H9 (cell line): ENCODE data around the gene TOGARAM2. TPM values are rescaled to one million over a fixed set of nuclear protein-coding genes. Genes with fewer than 3 reads are reported as not detected.

ENCODE experiments used
- DNase-seq: peaks from one replicate; pipeline ENCODE4 v3.0.0-alpha.2; 2017
- H2AFZ ChIP-seq: one replicate; pipeline ENCODE4 v1.6.1; 2013; ENCODE audit warnings: mild to moderate bottlenecking, low read length, control low read depth, moderate library complexity
- H2AK5ac ChIP-seq: 2 replicates; pipeline ENCODE4 v1.6.1; 2013; ENCODE audit warnings: low read length, control low read depth, mixed read lengths; ENCODE audit not compliant: insufficient read length
- H2BK120ac ChIP-seq: one replicate; pipeline ENCODE4 v1.6.1; 2013; ENCODE audit warnings: low read depth, mild to moderate bottlenecking, low read length, control low read depth, inconsistent platforms; ENCODE audit not compliant: poor library complexity, severe bottlenecking
- H2BK12ac ChIP-seq: 2 replicates; pipeline ENCODE4 v1.6.1; 2013; ENCODE audit warnings: low read length, control low read depth, mixed read lengths, low read depth; ENCODE audit not compliant: insufficient read length
- H2BK15ac ChIP-seq: 2 replicates; pipeline ENCODE4 v1.6.1; 2013; ENCODE audit warnings: low read depth, low read length, control low read depth
- H2BK20ac ChIP-seq: one replicate; pipeline ENCODE4 v1.6.1; 2013; ENCODE audit warnings: low read depth, mild to moderate bottlenecking, low read length, control low read depth, inconsistent platforms; ENCODE audit not compliant: poor library complexity, severe bottlenecking
- H2BK5ac ChIP-seq: 2 replicates; pipeline ENCODE4 v1.6.1; 2013; ENCODE audit warnings: low read length, control low read depth, mixed read lengths; ENCODE audit not compliant: insufficient read length
- H3K14ac ChIP-seq: 2 replicates; pipeline ENCODE4 v1.6.1; 2013; ENCODE audit warnings: low read length, control low read depth; ENCODE audit not compliant: insufficient read depth
- H3K18ac ChIP-seq: 2 replicates; pipeline ENCODE4 v1.6.1; 2013; ENCODE audit warnings: low read depth, mild to moderate bottlenecking, mixed read lengths, low read length, control low read depth; ENCODE audit not compliant: insufficient read length
- H3K23ac ChIP-seq: 2 replicates; pipeline ENCODE4 v1.6.1; 2013; ENCODE audit warnings: low read length, control low read depth, mixed read lengths, low read depth; ENCODE audit not compliant: insufficient read length
- H3K23me2 ChIP-seq: 2 replicates; pipeline ENCODE4 v1.6.1; 2013; ENCODE audit warnings: low read depth, mild to moderate bottlenecking, mixed read lengths, low read length, control low read depth; ENCODE audit not compliant: insufficient read length, poor library complexity, severe bottlenecking
- H3K27ac ChIP-seq: 2 replicates; pipeline ENCODE4 v1.5.1; 2013; ENCODE audit warnings: low read length, control low read depth, mixed read lengths, low read depth; ENCODE audit not compliant: insufficient read length
- H3K27me3 ChIP-seq: 2 replicates; pipeline ENCODE4 v1.6.1; 2013; ENCODE audit warnings: low read length, control low read depth, inconsistent platforms; ENCODE audit not compliant: insufficient read depth
- H3K4ac ChIP-seq: 2 replicates; pipeline ENCODE4 v1.6.1; 2013; ENCODE audit warnings: low read depth, mild to moderate bottlenecking, control low read depth, inconsistent platforms, low read length, moderate library complexity
- H3K4me1 ChIP-seq: 2 replicates; pipeline ENCODE4 v1.6.1; 2013; ENCODE audit warnings: low read length, control low read depth, inconsistent platforms; ENCODE audit not compliant: insufficient read depth
- H3K4me2 ChIP-seq: 2 replicates; pipeline ENCODE4 v1.6.1; 2013; ENCODE audit warnings: low read length, control low read depth, mixed read lengths; ENCODE audit not compliant: insufficient read length, insufficient read depth
- H3K56ac ChIP-seq: 2 replicates; pipeline ENCODE4 v1.6.1; 2013; ENCODE audit warnings: low read depth, mild to moderate bottlenecking, mixed read lengths, low read length, control low read depth; ENCODE audit not compliant: insufficient read length
- H3K79me1 ChIP-seq: 2 replicates; pipeline ENCODE4 v1.6.1; 2013; ENCODE audit warnings: low read depth, mild to moderate bottlenecking, moderate library complexity, low read length, control low read depth, inconsistent platforms; ENCODE audit not compliant: insufficient read depth, poor library complexity, severe bottlenecking
- H3K79me2 ChIP-seq: 2 replicates; pipeline ENCODE4 v1.6.1; 2013; ENCODE audit warnings: low read length, control low read depth, inconsistent platforms; ENCODE audit not compliant: insufficient read depth
- H3K9ac ChIP-seq: 2 replicates; pipeline ENCODE4 v1.6.1; 2013; ENCODE audit warnings: low read length, control low read depth, mixed read lengths; ENCODE audit not compliant: insufficient read length; ENCODE audit errors: extremely low read depth
- H3K9me3 ChIP-seq: one replicate; pipeline ENCODE4 v1.6.1; 2013; ENCODE audit warnings: low read depth, low read length, inconsistent platforms; ENCODE audit not compliant: control insufficient read depth
- H3T11ph ChIP-seq: one replicate; pipeline ENCODE4 v1.6.1; 2013; ENCODE audit warnings: mild to moderate bottlenecking, low read length, control low read depth, inconsistent platforms
- H4K20me1 ChIP-seq: one replicate; pipeline ENCODE4 v1.6.1; 2013; ENCODE audit not compliant: control insufficient read depth, insufficient read length, insufficient read depth
- H4K5ac ChIP-seq: 2 replicates; pipeline ENCODE4 v1.6.1; 2013; ENCODE audit warnings: low read depth, mild to moderate bottlenecking, mixed read lengths, low read length, control low read depth; ENCODE audit not compliant: insufficient read length
- H4K8ac ChIP-seq: replicated peaks from 2 replicates; pipeline ENCODE4 v1.6.1; 2013; ENCODE audit warnings: low read length, control low read depth, mixed read lengths, low read depth; ENCODE audit not compliant: insufficient read length
- H4K91ac ChIP-seq: 2 replicates; pipeline ENCODE4 v1.6.1; 2013; ENCODE audit warnings: low read depth, mild to moderate bottlenecking, moderate library complexity, mixed read lengths, low read length, control low read depth; ENCODE audit not compliant: insufficient read length
- H3K27ac Mint-ChIP-seq, 3 experiments: 2 replicates in 2 of 3; 3 replicates in 1 of 3; pipeline ENCODE4 v1.8.0; 2020 to 2021; ENCODE audit warnings: mixed read lengths in 3 of 3, mild to moderate bottlenecking in 1 of 3, moderate library complexity in 1 of 3
- H3K27me3 Mint-ChIP-seq: 2 replicates; pipeline ENCODE4 v1.8.0; 2021; ENCODE audit warnings: low read depth, mild to moderate bottlenecking, moderate library complexity, mixed read lengths
- H3K36me3 Mint-ChIP-seq, 3 experiments: 2 replicates in 2 of 3; 3 replicates in 1 of 3; pipeline ENCODE4 v1.8.0; 2020 to 2021; ENCODE audit warnings: low read depth in 3 of 3, mixed read lengths in 3 of 3; ENCODE audit not compliant: insufficient read depth in 1 of 3
- H3K4me1 Mint-ChIP-seq, 2 experiments: 2 replicates each; pipeline ENCODE4 v1.8.0; 2020; ENCODE audit warnings: mixed read lengths in 2 of 2
- H3K4me3 Mint-ChIP-seq, 2 experiments: 2 replicates in 1 of 2; 3 replicates in 1 of 2; pipeline ENCODE4 v1.8.0; 2020 to 2021; ENCODE audit warnings: mild to moderate bottlenecking in 2 of 2, mixed read lengths in 2 of 2, moderate library complexity in 1 of 2
- H3K9me3 Mint-ChIP-seq, 2 experiments: 2 replicates in 1 of 2; 3 replicates in 1 of 2; pipeline ENCODE4 v1.8.0; 2020; ENCODE audit warnings: mild to moderate bottlenecking in 2 of 2, mixed read lengths in 2 of 2, moderate library complexity in 1 of 2
- CTCF ChIP-seq: fragments of 200-600 bp; sonication (generic); conservative IDR thresholded peaks from 3 replicates; pipeline ENCODE4 v1.8.0; 2021; ENCODE audit warnings: antibody characterized with exemption, mild to moderate bottlenecking
- WGBS: extraction: QIAGEN DNeasy Blood & Tissue Kit; methylation state at CpG from one replicate; pipeline ENCODE4 v1.1.7; 2013; ENCODE audit warnings: missing lambda C conversion rate, low lambda C conversion rate, mixed read lengths; ENCODE audit not compliant: insufficient read length; ENCODE audit errors: extremely low coverage; 5-methylcytosine and 5-hydroxymethylcytosine counted together
- total RNA-seq: library from RNA; stranded (reverse); gene quantifications from 2 replicates; pipeline ENCODE4 v1.2.1, GENCODE V29; 2021

The TOGARAM2 gene
- total RNA-seq, 1 experiment from 2014 or later: 0.83 TPM

DNA sequence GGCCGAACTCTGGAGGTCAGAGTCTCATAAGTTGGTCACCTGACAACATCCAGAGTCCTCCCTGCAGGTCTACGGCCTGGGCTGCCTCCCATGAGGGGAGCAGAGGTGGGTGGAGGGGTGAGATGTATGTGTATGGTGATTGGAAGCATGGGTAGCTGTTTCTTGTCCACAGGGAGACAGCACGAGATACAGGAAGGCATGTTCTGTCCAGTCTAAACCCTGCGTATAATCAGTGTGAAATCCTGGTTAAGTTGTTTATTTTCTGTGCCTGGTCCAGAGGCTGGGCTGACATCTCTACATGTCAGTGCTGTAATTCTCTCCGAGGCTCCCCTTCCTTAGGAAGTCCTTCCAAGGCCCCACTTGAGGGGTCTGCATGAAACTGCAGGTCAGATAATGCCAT is 8.9 kb downstream of the TOGARAM2 start:
- no peak overlapping the region for H2BK20ac ChIP-seq
- H3K9me3 Mint-ChIP-seq: no peaks in the 10 kb centered on the region
- H3K79me2 ChIP-seq: no peaks in the 10 kb centered on the region
- H3K23me2 ChIP-seq: no peaks in the 10 kb centered on the region
- no peak overlapping the region for H3K14ac ChIP-seq
- H2AFZ ChIP-seq: no peak overlapping the region
- H2AK5ac ChIP-seq: no peak overlapping the region
- H4K8ac ChIP-seq: no peak overlapping the region
- H3K18ac ChIP-seq: no peak overlapping the region
- H3K9me3 ChIP-seq: no peaks in the 10 kb centered on the region
- no peaks in the 10 kb centered on the region for H4K20me1 ChIP-seq
- H3K4ac ChIP-seq: no peak overlapping the region
- H3K23ac ChIP-seq: no peak overlapping the region
- no peaks in the 10 kb centered on the region; the same call in 1 of the 2 replicates for H3K27me3 ChIP-seq
- H3K79me1 ChIP-seq: no peaks in the 10 kb centered on the region
- no peak overlapping the region for H3K56ac ChIP-seq
- H3T11ph ChIP-seq: no peak overlapping the region
- H2BK5ac ChIP-seq: no peak overlapping the region
- TF ChIP-seq CTCF: no peak
- H3K27ac ChIP-seq: no peak overlapping the region
- H3K9ac ChIP-seq: no peak overlapping the region
- H3K4me2 ChIP-seq: no peak overlapping the region
- no peak overlapping the region for H4K91ac ChIP-seq
- H4K5ac ChIP-seq: no peak overlapping the region
- no peak overlapping the region for H2BK12ac ChIP-seq
- H2BK15ac ChIP-seq: no peak overlapping the region
- no peak overlapping the region for H3K27ac Mint-ChIP-seq
- H3K4me1 Mint-ChIP-seq: no peaks in the 10 kb centered on the region; a peak in 1 of 4 replicates
- no peaks in the 10 kb centered on the region for H3K4me1 ChIP-seq
- no peaks in the 10 kb centered on the region for H3K36me3 Mint-ChIP-seq
- H2BK120ac ChIP-seq: no peak overlapping the region
- WGBS: no CpG with 5 or more reads among the region's 5 CpGs
- no peak for DNase-seq
- H3K27me3 Mint-ChIP-seq: no peaks in the 10 kb centered on the region; the same call in 1 of the 2 replicates
- H3K4me3 Mint-ChIP-seq: no peak overlapping the region
